HepG2 (cell line): Measurements from ENCODE around the gene CNNM4. TPM values are rescaled to one million over a fixed set of nuclear protein-coding genes. Genes with fewer than 3 reads are reported as not detected.
A peak's percentile ranks its signal among the peaks of the same experiment; 100 is the strongest.

Experiments
- ARHGAP35 ChIP-seq: sonication (generic); formaldehyde crosslinking; IDR thresholded peaks from 2 replicates; pipeline ENCODE4 v1.9.0; 2022; ENCODE audit warnings: mild to moderate bottlenecking, inconsistent platforms, moderate library complexity, missing genetic modification reagents, borderline replicate concordance
- BRF2 ChIP-seq: sonication (generic); formaldehyde crosslinking; IDR thresholded peaks from 2 replicates; pipeline ENCODE4 v1.8.1; 2022; ENCODE audit warnings: mild to moderate bottlenecking, missing genetic modification reagents
- GTF3A ChIP-seq: sonication (generic); formaldehyde crosslinking; conservative IDR thresholded peaks from 2 replicates; pipeline ENCODE4 v1.4.0; 2020; ENCODE audit warnings: mild to moderate bottlenecking, missing genetic modification reagents
- POGK ChIP-seq: sonication (generic); formaldehyde crosslinking; conservative IDR thresholded peaks from 2 replicates; pipeline ENCODE4 v1.8.0; 2022; ENCODE audit warnings: mild to moderate bottlenecking, moderate library complexity, missing genetic modification reagents
- RBM22 ChIP-seq: fragments of 200-400 bp; formaldehyde crosslinking; optimal IDR thresholded peaks from 2 replicates; pipeline ENCODE3; 2017; ENCODE audit warnings: mild to moderate bottlenecking, low read length, moderate library complexity
- RXRB ChIP-seq: IDR thresholded peaks from 2 replicates; pipeline ENCODE4 v1.6.1; 2016; ENCODE audit warnings: borderline replicate concordance, missing genetic modification reagents, missing compliant biosample characterization
- TBP ChIP-seq: sonication (generic); formaldehyde crosslinking; IDR thresholded peaks from 2 replicates; pipeline ENCODE4 v1.5.0; 2020; ENCODE audit warnings: missing genetic modification reagents
- USF2 ChIP-seq, 2 experiments: sonication (generic) in 1 of 2; formaldehyde crosslinking in 1 of 2; IDR thresholded peaks; 2 replicates each; pipeline versions ENCODE4 v1.5.1 to v1.6.1; 2011 to 2020; ENCODE audit warnings: borderline replicate concordance in 1 of 2, low read depth in 1 of 2, low read length in 1 of 2, mild to moderate bottlenecking in 1 of 2, missing genetic modification reagents in 1 of 2, moderate library complexity in 1 of 2
- ZBTB42 ChIP-seq: sonication (generic); formaldehyde crosslinking; IDR thresholded peaks from 2 replicates; pipeline ENCODE4 v1.5.0; 2020; ENCODE audit warnings: mild to moderate bottlenecking, missing genetic modification reagents
- ZMAT5 ChIP-seq: sonication (generic); formaldehyde crosslinking; IDR thresholded peaks from 2 replicates; pipeline ENCODE4 v1.5.0; 2020; ENCODE audit warnings: mild to moderate bottlenecking, low read depth, missing genetic modification reagents, borderline replicate concordance
- ZNF362 ChIP-seq: sonication (generic); formaldehyde crosslinking; IDR thresholded peaks from 2 replicates; pipeline ENCODE4 v1.4.0; 2020; ENCODE audit warnings: missing genetic modification reagents, mild to moderate bottlenecking, borderline replicate concordance
- ZNF570 ChIP-seq: sonication (generic); formaldehyde crosslinking; IDR thresholded peaks from 2 replicates; pipeline ENCODE4 v1.4.0; 2020; ENCODE audit warnings: mild to moderate bottlenecking, missing genetic modification reagents, borderline replicate concordance
- ZNF614 ChIP-seq: IDR thresholded peaks from 2 replicates; pipeline ENCODE4 v1.6.1; 2018; ENCODE audit warnings: missing biosample characterization, missing genetic modification reagents, inconsistent platforms, borderline replicate concordance
- polyA plus RNA-seq, 8 experiments: library from polyadenylated mRNA; depleted of rRNA in 3 of 8; stranded (reverse) in 7 of 8; unstranded in 1 of 8; fragments of >200 nt; fragmentation: Illumina TruSeq in 4 of 8; extraction: Trizol in 4 of 8; gene quantifications; 2 replicates each; pipeline versions ENCODE4 v1.2.1 to v1.2.3, GENCODE V29; 2011 to 2016; ENCODE audit warnings: low read depth in 4 of 8, missing spikeins in 1 of 8, mixed read lengths in 1 of 8; ENCODE audit not compliant: insufficient read depth in 1 of 8
- total RNA-seq, 5 experiments: library from RNA; depleted of rRNA; stranded (reverse); fragments of >200 nt; fragmentation: Illumina TruSeq; extraction: Trizol; gene quantifications; 2 replicates each; pipeline ENCODE4 v1.2.3, GENCODE V29; 2016; ENCODE audit warnings: low read depth in 1 of 5

CNNM4 gene
- total and polyA plus RNA-seq, 2 of the 13 experiments (the other 11 are each of a cell fraction or from before 2014, with no cell fraction given), result 5.9 to 8.4 TPM

- TF ChIP-seq GTF3A (CRISPR knock-in tag), result peak; percentile 20; the same call in 1 of the 2 replicates
- no peak for TF ChIP-seq USF2 (IDR thresholded peaks at IDR 0.05; ENCODE audit: low read depth, low read length)
- no peak; the same call in 1 of the 2 replicates for TF ChIP-seq USF2 (CRISPR knock-in tag; IDR thresholded peaks at IDR 0.05; ENCODE audit: borderline replicate concordance)
- TF ChIP-seq RBM22, result peak; percentile 94
- no peak for TF ChIP-seq ZMAT5 (CRISPR knock-in tag)
- peak; percentile 62; the same call in 1 of the 2 replicates for TF ChIP-seq ZNF362 (CRISPR knock-in tag)
- TF ChIP-seq RXRB (CRISPR knock-in tag), result peak; percentile 99
- peak; percentile 97 for TF ChIP-seq POGK (CRISPR knock-in tag)
- no peak for TF ChIP-seq TBP (CRISPR knock-in tag)
- no peak for TF ChIP-seq BRF2 (CRISPR knock-in tag)
- no peak for TF ChIP-seq ARHGAP35 (CRISPR knock-in tag)
- peak; percentile 97 for TF ChIP-seq ZNF614 (CRISPR knock-in tag)
- TF ChIP-seq ZNF570, result no peak
- no peak for TF ChIP-seq ZBTB42 (CRISPR knock-in tag)
Measured at GRCh38 chr2:96819128-96819875, 58.6 kb downstream of the CNNM4 start (continued).
